MCF 10A (cell line): Measurements from ENCODE around the gene RFX3. TPM values are rescaled to one million over a fixed set of nuclear protein-coding genes. Genes with fewer than 3 reads are reported as not detected.
"Not testable (repeated sequence)": the region's sequence is repeated elsewhere in the genome, so short reads cannot be mapped to it uniquely, and the experiment has no call there.

Experiments
- BruUV-seq: library from RNA; stranded (reverse); fragments of 400-500 nt; replicated peaks from 2 replicates; lab custom pipeline; 2021; lab: Mats Ljungman, UMichigan
- CTCF ChIA-PET: fragments of 300-600 bp; sonication (Branson Sonifier 250); formaldehyde crosslinking; extraction: SDS; loops from one replicate; lab custom pipeline; 2021; ENCODE audit warnings: antibody characterized with exemption, inconsistent platforms; lab: Yijun Ruan, JAX
- POLR2A ChIA-PET: fragments of 300-600, 350-650 bp; sonication (Branson Sonifier 250); formaldehyde crosslinking; extraction: SDS; loops from one replicate; lab custom pipeline; 2020; ENCODE audit warnings: antibody characterized with exemption, inconsistent platforms; lab: Yijun Ruan, JAX
- DNase-seq: peaks from one replicate; pipeline ENCODE4 v3.0.0-alpha.2; 2018; ENCODE audit not compliant: unreplicated experiment
- H3K27ac Mint-ChIP-seq: one replicate; pipeline ENCODE4 v1.8.0; 2022; ENCODE audit warnings: mild to moderate bottlenecking, low read depth, mixed read lengths; ENCODE audit not compliant: unreplicated experiment
- H3K27me3 Mint-ChIP-seq: one replicate; pipeline ENCODE4 v1.8.0; 2022; ENCODE audit warnings: mixed read lengths; ENCODE audit not compliant: insufficient read depth, unreplicated experiment
- H3K36me3 Mint-ChIP-seq: one replicate; pipeline ENCODE4 v1.8.0; 2022; ENCODE audit warnings: mild to moderate bottlenecking, moderate library complexity, mixed read lengths; ENCODE audit not compliant: insufficient read depth, unreplicated experiment
- H3K4me1 Mint-ChIP-seq: one replicate; pipeline ENCODE4 v1.8.0; 2022; ENCODE audit warnings: mixed read lengths; ENCODE audit not compliant: insufficient read depth, unreplicated experiment
- H3K4me3 Mint-ChIP-seq: one replicate; pipeline ENCODE4 v1.8.0; 2022; ENCODE audit warnings: mild to moderate bottlenecking, moderate library complexity, mixed read lengths; ENCODE audit not compliant: unreplicated experiment
- H3K9me3 Mint-ChIP-seq: one replicate; pipeline ENCODE4 v1.8.0; 2022; ENCODE audit warnings: mixed read lengths; ENCODE audit not compliant: unreplicated experiment
- intact Hi-C: fragments of 100-400 bp; cut with micrococcal nuclease; formaldehyde crosslinking; loops from 2 replicates; pipeline ENCODE4 v1.14.1; 2022
- total RNA-seq: library from RNA; stranded (reverse); gene quantifications from 2 replicates; pipeline ENCODE4 v1.2.3, GENCODE V29; 2022
- TF ChIP-seq, protein P1 (sequence below): fragments of 200-600 bp; IDR thresholded peaks from one replicate; pipeline ENCODE4 v1.8.0; 2022; ENCODE audit warnings: antibody characterized with exemption, mild to moderate bottlenecking; ENCODE audit not compliant: unreplicated experiment

The RFX3 gene
- total RNA-seq, 1 experiment from 2014 or later: 9.7 TPM

DNA sequence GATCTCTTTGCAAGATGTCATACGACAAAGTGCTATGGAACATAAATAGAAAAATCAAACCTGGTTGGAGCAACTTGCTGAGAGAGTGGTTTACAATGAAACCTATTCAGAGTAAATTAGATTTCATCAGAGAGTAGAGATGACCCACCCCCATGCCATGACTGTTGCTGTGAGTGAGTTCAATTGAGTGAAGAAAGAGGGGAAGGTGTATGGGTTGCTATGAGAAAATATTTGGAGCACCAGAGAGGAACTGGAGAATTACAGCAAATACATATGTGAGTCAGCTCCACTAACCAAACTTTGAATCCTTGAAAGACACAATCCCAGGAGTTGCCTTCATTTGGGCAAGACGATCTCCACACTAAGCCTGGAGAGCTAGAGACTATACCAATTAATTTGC, 217.2 kb downstream of the RFX3 start:
- H3K4me3 Mint-ChIP-seq: no peak overlapping the region
- DNase-seq: no peak
- H3K4me1 Mint-ChIP-seq: no peaks in the 10 kb centered on the region
- H3K9me3 Mint-ChIP-seq: no peaks in the 10 kb centered on the region
- intact Hi-C loops: no loop called here
- TF ChIP-seq, protein P1, sequence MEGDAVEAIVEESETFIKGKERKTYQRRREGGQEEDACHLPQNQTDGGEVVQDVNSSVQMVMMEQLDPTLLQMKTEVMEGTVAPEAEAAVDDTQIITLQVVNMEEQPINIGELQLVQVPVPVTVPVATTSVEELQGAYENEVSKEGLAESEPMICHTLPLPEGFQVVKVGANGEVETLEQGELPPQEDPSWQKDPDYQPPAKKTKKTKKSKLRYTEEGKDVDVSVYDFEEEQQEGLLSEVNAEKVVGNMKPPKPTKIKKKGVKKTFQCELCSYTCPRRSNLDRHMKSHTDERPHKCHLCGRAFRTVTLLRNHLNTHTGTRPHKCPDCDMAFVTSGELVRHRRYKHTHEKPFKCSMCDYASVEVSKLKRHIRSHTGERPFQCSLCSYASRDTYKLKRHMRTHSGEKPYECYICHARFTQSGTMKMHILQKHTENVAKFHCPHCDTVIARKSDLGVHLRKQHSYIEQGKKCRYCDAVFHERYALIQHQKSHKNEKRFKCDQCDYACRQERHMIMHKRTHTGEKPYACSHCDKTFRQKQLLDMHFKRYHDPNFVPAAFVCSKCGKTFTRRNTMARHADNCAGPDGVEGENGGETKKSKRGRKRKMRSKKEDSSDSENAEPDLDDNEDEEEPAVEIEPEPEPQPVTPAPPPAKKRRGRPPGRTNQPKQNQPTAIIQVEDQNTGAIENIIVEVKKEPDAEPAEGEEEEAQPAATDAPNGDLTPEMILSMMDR: no peak
- no peaks in the 10 kb centered on the region for H3K27me3 Mint-ChIP-seq
- ChIA-PET POLR2A (no interaction called here), CTCF (no interaction called here)
- no peaks in the 10 kb centered on the region for H3K36me3 Mint-ChIP-seq
- H3K27ac Mint-ChIP-seq: no peak overlapping the region
- BruUV-seq: no TSS peak

DNA sequence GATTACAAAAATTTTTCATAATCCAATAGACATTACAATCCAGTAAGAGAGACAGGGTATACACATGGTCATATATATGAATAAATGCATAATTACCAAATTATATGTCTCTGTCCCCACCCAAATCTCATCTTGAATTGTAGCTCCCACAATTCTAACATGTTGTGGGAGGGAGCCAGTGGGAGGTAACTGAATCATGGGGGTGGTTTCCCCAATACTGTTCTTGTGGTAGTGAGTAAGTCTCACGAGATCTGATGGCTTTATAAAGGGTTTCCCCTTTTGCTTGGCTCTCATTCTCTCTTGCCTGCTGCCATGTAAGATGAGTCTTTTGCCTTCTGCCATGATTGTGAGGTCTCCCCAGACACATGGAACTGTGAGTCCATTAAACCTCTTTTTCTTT, 221.4 kb downstream of the RFX3 start:
- H3K36me3 Mint-ChIP-seq, H3K27ac Mint-ChIP-seq, H3K4me3 Mint-ChIP-seq, CTCF ChIA-PET, H3K9me3 Mint-ChIP-seq, BruUV-seq, H3K27me3 Mint-ChIP-seq, DNase-seq, H3K4me1 Mint-ChIP-seq, intact Hi-C loops: not testable (repeated sequence)
- POLR2A ChIA-PET: interaction anchor here (0.6 kb wide), 1 partner anchor 366 kb away, joined by 3 read pairs; no protein-coding TSS in a partner anchor

DNA sequence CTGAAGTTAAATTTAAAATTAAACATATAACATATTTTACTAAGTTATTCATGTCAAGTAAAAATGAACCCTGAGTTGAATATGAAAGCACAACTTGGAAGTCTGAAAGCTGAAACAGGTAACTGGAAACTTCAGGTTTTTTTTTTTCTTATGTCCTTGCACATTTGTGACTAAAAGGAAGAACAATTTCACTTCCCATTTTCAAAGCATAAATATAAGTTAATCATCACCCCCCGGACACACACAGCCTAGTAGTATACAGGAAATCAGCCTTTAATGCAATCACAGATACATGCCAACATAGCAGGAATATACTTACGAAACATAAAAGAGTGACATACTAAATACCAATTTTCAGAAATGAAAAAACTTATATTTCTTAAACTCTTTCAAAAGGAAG, 225.9 kb downstream of the RFX3 start:
- intact Hi-C loops: no loop called here
- CTCF ChIA-PET: no interaction called here

DNA sequence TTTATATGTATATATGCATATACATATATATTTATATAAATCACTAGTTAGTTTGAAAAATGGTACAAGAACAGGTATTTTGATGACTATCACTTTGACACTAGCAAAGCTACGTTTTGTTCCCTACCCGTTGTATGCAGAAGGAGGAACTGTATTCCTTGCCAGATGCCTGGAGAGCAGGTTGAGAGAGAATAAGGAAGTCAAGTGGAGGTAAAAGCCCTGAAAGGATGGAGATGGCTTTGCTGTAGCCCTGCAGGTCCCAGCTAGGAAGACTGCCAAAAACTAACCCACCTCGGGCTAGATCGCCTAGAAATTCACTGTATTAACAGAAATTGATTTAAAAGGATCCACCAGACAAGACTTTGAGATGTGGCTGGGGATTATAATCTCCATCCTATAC, 229.3 kb downstream of the RFX3 start:
- Mint-ChIP-seq H3K4me3 (no peak overlapping the region), H3K36me3 (peaks cover 6% of the 10 kb centered on the region), H3K27me3 (no peaks in the 10 kb centered on the region), H3K9me3 (no peaks in the 10 kb centered on the region), H3K27ac (no peak overlapping the region), H3K4me1 (no peaks in the 10 kb centered on the region)
- CTCF ChIA-PET: interaction anchor here (0.6 to 0.7 kb wide), 2 partner anchors 47 to 60 kb away, joined by 3 read pairs; no protein-coding TSS in a partner anchor
- no TSS peak for BruUV-seq
- intact Hi-C loops: no loop called here
- POLR2A ChIA-PET: no interaction called here
- DNase-seq: no peak
- TF ChIP-seq, protein P1: no peak

More for the DNA sequence above, 225.9 kb downstream of the RFX3 start:
- no peaks in the 10 kb centered on the region for H3K4me1 Mint-ChIP-seq
- no peak overlapping the region for H3K27ac Mint-ChIP-seq
- POLR2A ChIA-PET: interaction anchor here (0.7 kb wide), 1 partner anchor 24 kb away, joined by 4 read pairs; no protein-coding TSS in a partner anchor
- no peak overlapping the region for H3K4me3 Mint-ChIP-seq
- TF ChIP-seq, protein P1: no peak
- BruUV-seq: no TSS peak
- no peak for DNase-seq
- no peaks in the 10 kb centered on the region for H3K36me3 Mint-ChIP-seq
- H3K9me3 Mint-ChIP-seq: no peaks in the 10 kb centered on the region
- no peaks in the 10 kb centered on the region for H3K27me3 Mint-ChIP-seq
